Kidney epithelial cell (primary cell): ENCODE data around the gene OTULIN. TPM values are rescaled to one million over a fixed set of nuclear protein-coding genes. Genes with fewer than 3 reads are reported as not detected.

Experiments
- DNase-seq: peaks from one replicate; pipeline ENCODE4 v3.0.0-alpha.2; 2010; ENCODE audit warnings: low read depth
- H3K27me3 ChIP-seq: 2 replicates; pipeline ENCODE4 v1.6.0; 2011; ENCODE audit warnings: low read length; ENCODE audit not compliant: control insufficient read depth, insufficient read depth
- H3K36me3 ChIP-seq: 2 replicates; pipeline ENCODE4 v1.5.1; 2011; ENCODE audit warnings: low read length; ENCODE audit not compliant: control insufficient read depth, insufficient read depth
- H3K4me3 ChIP-seq: 2 replicates; pipeline ENCODE4 v1.5.1; 2011; ENCODE audit warnings: low read depth, mild to moderate bottlenecking, control low read depth, low read length
- total RNA-seq: library from RNA; depleted of rRNA; stranded (reverse); fragments of >200 nt; gene quantifications from 2 replicates; pipeline ENCODE4 v1.2.3, GENCODE V29; 2015
- TF ChIP-seq, protein P1 (sequence below): IDR thresholded peaks from 2 replicates; pipeline ENCODE4 v1.5.1; 2011; ENCODE audit warnings: mild to moderate bottlenecking, moderate library complexity, low read length, control low read depth, inconsistent platforms; ENCODE audit not compliant: insufficient read depth, poor library complexity, severe bottlenecking

Gene OTULIN
- total RNA-seq, 1 donor from 2014 or later = 12.0 TPM

DNA sequence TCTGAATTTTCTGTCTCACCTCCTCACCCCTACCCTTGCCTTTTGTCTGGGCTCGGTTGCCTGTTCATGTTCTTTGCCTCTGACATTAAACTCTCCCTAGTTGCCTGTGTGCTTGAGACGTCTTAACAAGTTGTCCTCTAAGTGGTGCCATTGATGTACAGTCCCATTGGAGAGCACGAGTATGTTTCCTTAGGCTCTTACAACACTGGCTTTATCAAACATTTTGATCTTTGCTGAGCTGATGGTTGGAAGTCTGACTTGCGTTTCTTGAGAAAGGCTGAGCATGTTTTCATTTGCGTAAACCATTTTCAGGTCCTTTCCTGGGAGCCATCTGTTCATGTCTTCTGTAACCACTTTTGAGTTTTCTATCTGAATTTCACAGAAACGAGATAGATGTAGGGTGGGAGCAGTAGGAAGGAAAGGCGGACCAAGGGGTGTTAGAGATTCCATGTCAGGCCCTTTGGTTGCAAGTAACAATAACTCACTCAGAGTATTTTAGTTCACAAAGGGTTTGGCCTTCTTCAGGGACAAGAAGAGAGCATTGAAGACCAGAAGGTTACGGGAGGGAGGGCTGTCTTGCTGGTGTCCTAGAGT, 35.4 kb downstream of the OTULIN start:
- Histone ChIP-seq H3K27me3 (no peaks in the 10 kb centered on the region), H3K36me3 (peaks cover 2% of the 10 kb centered on the region), H3K4me3 (no peak overlapping the region)
- DNase-seq = no peak
- TF ChIP-seq, protein P1, sequence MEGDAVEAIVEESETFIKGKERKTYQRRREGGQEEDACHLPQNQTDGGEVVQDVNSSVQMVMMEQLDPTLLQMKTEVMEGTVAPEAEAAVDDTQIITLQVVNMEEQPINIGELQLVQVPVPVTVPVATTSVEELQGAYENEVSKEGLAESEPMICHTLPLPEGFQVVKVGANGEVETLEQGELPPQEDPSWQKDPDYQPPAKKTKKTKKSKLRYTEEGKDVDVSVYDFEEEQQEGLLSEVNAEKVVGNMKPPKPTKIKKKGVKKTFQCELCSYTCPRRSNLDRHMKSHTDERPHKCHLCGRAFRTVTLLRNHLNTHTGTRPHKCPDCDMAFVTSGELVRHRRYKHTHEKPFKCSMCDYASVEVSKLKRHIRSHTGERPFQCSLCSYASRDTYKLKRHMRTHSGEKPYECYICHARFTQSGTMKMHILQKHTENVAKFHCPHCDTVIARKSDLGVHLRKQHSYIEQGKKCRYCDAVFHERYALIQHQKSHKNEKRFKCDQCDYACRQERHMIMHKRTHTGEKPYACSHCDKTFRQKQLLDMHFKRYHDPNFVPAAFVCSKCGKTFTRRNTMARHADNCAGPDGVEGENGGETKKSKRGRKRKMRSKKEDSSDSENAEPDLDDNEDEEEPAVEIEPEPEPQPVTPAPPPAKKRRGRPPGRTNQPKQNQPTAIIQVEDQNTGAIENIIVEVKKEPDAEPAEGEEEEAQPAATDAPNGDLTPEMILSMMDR = no peak

DNA sequence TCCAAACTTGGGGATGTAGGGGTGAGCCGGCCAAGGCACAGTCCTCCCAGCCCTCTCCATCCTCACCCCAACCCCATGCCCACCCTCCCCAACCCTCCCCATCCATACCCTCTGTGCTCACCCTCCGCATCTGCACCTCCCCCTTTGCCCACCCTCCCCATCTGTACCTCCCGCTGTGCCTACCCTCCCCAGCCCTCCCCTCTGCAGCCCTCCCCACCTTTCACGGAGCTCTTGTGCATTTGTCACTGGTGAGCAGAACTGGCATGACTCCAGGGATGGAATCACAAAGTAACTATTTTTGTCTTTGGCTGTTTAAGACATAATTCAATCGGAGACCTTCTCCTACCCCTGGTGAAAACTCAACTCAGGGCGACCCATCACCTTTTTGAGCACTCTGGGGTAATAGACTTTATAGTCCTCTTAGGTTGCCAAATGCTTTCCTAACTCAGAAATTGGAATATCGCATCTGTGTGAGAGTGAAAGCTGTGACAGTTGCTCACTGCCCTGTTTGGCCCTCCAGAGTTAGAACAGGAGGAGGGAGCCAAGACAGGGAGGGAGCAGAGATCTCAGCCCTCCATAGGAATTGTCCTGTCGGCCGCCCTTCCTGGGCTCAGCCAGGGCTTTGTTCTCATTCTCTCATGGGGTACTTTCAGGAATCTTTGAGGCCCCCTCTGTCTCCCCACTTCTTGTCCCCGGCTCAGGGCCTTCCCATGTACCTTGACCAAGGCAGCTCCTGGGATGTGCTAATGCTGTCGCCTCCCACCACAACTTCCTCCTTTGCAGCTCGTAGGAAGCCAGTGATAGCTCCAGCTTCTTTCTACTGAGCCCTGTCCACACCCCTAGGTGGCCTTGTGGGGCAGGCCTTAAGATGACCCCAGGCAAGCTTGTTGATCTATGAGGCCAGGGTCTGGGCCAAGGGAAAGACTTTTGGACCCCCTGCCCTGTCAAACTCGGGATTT, 36.2 kb downstream of the OTULIN start:
- Histone ChIP-seq H3K36me3 (peaks cover 2% of the 10 kb centered on the region), H3K27me3 (no peaks in the 10 kb centered on the region), H3K4me3 (no peak overlapping the region)
- TF ChIP-seq, protein P1 = no peak
- DNase-seq = no peak

DNA sequence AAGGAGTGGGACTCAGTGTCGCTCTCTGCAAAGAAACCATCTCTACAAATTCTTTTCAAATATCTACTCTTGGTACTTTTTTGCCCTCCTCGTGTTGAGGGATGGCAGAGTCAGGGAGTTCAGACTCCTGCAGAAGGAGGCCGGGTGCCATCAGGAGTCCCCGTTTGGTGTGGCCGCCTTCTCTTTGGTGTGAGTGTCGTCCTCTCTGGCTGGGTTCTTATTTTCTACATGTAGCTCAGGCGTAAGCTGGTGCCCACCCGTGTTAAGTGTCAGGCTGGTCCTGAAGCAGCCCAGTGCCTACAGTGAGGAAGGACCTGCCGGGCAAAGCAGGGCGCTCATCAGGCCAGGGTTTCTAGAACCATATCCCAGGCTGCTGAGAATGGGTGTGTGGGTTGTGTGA, 37.0 kb downstream of the OTULIN start:
- Histone ChIP-seq H3K4me3 (no peak overlapping the region), H3K27me3 (no peaks in the 10 kb centered on the region), H3K36me3 (peaks cover 2% of the 10 kb centered on the region)
- no peak for DNase-seq
- TF ChIP-seq, protein P1 = no peak

DNA sequence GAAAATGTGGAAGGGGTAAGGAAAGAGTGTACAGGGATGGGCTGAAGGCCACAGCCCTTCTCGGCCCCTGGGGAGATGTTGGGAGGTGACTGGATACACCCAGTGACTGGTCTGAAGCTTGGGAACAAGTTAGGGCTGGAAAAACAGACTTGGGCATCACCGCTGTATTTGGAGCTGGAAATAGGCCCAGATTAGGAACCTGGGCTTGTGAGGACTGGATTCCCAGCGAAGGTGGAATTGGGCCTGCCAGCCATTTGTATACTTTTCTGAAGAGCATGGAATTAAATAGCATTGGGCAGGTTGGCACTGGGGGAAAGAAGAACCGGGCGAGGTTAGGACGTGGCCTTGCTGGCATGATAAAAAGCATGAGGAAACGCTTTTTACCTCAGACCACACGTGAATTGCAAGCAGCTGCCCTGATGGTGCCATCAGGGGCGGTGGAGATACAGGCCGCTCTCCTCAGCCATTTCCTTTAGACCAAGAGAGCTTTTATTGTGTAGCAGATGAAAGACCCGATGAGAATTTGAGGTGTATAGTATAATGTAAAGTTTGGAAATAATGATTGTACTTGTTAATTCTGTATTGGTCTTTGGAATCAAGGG, 37.8 kb downstream of the OTULIN start:
- peaks cover 2% of the 10 kb centered on the region for H3K36me3 ChIP-seq
- TF ChIP-seq, protein P1 = no peak
- no peak overlapping the region for H3K4me3 ChIP-seq
- no peak for DNase-seq
- H3K27me3 ChIP-seq = no peaks in the 10 kb centered on the region

DNA sequence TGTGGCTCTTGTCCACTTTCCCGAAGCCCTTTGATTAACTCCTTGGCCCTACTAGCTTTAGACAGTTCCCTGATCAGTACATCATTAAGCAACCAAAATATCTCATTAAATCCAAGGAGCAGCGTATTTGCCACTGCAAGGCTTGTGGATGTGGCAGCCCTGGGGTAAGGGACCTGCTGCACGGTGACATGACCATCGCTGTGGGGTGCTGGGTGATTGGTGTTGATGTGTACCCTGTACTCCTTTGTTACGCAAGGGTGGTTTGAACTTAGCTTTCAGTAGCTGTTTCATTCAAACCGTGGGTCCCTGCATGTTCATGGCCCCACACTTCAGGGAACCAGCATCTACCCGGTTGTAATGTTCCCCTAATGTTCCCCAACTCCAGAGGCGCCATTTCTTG, 41.0 kb downstream of the OTULIN start:
- no peak overlapping the region for H3K4me3 ChIP-seq
- no peaks in the 10 kb centered on the region for H3K27me3 ChIP-seq
- H3K36me3 ChIP-seq = peaks cover 1% of the 10 kb centered on the region
- DNase-seq = no peak
- TF ChIP-seq, protein P1 = no peak
